H1 (cell line): ENCODE data around the gene KREMEN1. TPM values are rescaled to one million over a fixed set of nuclear protein-coding genes. Genes with fewer than 3 reads are reported as not detected.
A peak's percentile ranks its signal among the peaks of the same experiment; 100 is the strongest.

Experiments
- CTCF ChIA-PET: fragments of 300-600 bp; sonication (Branson Sonifier 250); formaldehyde crosslinking; loops from one replicate; lab custom pipeline; 2021; ENCODE audit not compliant: partially characterized antibody; lab: Charles Lee
- POLR2A ChIA-PET: fragments of 300-600 bp; sonication (Branson Sonifier 250); formaldehyde crosslinking; loops from one replicate; lab custom pipeline; 2021; ENCODE audit warnings: inconsistent platforms; ENCODE audit not compliant: partially characterized antibody; lab: Charles Lee
- DNase-seq, 2 experiments: peaks; one replicate each; pipeline versions ENCODE4 v3.0.0 to v3.0.0-alpha.2; 2010 to 2022; ENCODE audit warnings: low spot score in 2 of 2, low read depth in 1 of 2, mixed read lengths in 1 of 2
- FAIRE-seq: peaks from 2 replicates; lab custom pipeline; 2011; peaks lifted over from hg19 to GRCh38; lab: Jason Lieb, UNC
- H2AFZ ChIP-seq: 2 replicates; pipeline ENCODE4 v1.8.1; 2012; ENCODE audit warnings: low read length, inconsistent platforms
- H2AK5ac ChIP-seq: 2 replicates; pipeline ENCODE4 v1.6.1; 2013; ENCODE audit warnings: low read depth, low read length
- H2BK120ac ChIP-seq: replicated peaks from 2 replicates; pipeline ENCODE3; 2013; ENCODE audit warnings: low read depth, low read length, inconsistent platforms
- H2BK12ac ChIP-seq: 2 replicates; pipeline ENCODE4 v1.6.1; 2013; ENCODE audit warnings: low read depth, low read length
- H2BK15ac ChIP-seq: 2 replicates; pipeline ENCODE4 v1.6.1; 2013; ENCODE audit warnings: low read length
- H2BK20ac ChIP-seq: 2 replicates; pipeline ENCODE4 v1.6.1; 2013; ENCODE audit warnings: low read length
- H2BK5ac ChIP-seq: 2 replicates; pipeline ENCODE4 v1.6.1; 2013; ENCODE audit warnings: low read depth, low read length
- H3K14ac ChIP-seq: 2 replicates; pipeline ENCODE4 v1.6.1; 2013; ENCODE audit warnings: inconsistent platforms; ENCODE audit not compliant: insufficient read length
- H3K18ac ChIP-seq: 2 replicates; pipeline ENCODE4 v1.6.1; 2013; ENCODE audit warnings: low read length; ENCODE audit errors: extremely low read depth
- H3K23ac ChIP-seq: 2 replicates; pipeline ENCODE4 v1.6.1; 2013; ENCODE audit warnings: inconsistent platforms; ENCODE audit not compliant: insufficient read length
- H3K23me2 ChIP-seq: 2 replicates; pipeline ENCODE4 v1.6.1; 2013; ENCODE audit warnings: low read depth, low read length
- H3K27ac ChIP-seq: 2 replicates; pipeline ENCODE4 v1.6.1; 2011; ENCODE audit warnings: low read depth, low read length, inconsistent platforms
- H3K27me3 ChIP-seq, 4 experiments: replicated peaks in 1 of 4; 1 replicate in 1 of 4; 2 replicates in 3 of 4; pipeline versions ENCODE4 v1.6.1 to v1.8.1; 2011 to 2013; ENCODE audit warnings: low read length in 3 of 4, mild to moderate bottlenecking in 3 of 4, inconsistent platforms in 2 of 4, mixed read lengths in 2 of 4, moderate library complexity in 1 of 4; ENCODE audit not compliant: control insufficient read depth in 3 of 4, insufficient read depth in 3 of 4; ENCODE audit errors: extremely low read depth in 1 of 4
- H3K36me3 ChIP-seq, 4 experiments: 2 replicates each; pipeline versions ENCODE4 v1.6.1 to v1.8.1; 2011 to 2013; ENCODE audit warnings: mild to moderate bottlenecking in 4 of 4, low read length in 3 of 4, moderate library complexity in 2 of 4, control low read depth in 1 of 4, inconsistent platforms in 1 of 4; ENCODE audit not compliant: insufficient read depth in 4 of 4, control insufficient read depth in 2 of 4
- H3K4ac ChIP-seq: replicated peaks from 2 replicates; pipeline ENCODE3; 2013; ENCODE audit warnings: low read length, low read depth, mixed read lengths, inconsistent platforms; ENCODE audit not compliant: insufficient read length
- H3K4me1 ChIP-seq, 4 experiments: replicated peaks in 1 of 4; 1 replicate in 1 of 4; 2 replicates in 3 of 4; pipeline versions ENCODE4 v1.6.1 to v1.8.1; 2011 to 2013; ENCODE audit warnings: low read length in 3 of 4, inconsistent platforms in 2 of 4, mixed read lengths in 1 of 4; ENCODE audit not compliant: insufficient read depth in 4 of 4, control insufficient read depth in 3 of 4
- H3K4me2 ChIP-seq, 2 experiments: 2 replicates each; pipeline versions ENCODE4 v1.6.1 to v1.8.1; 2011 to 2013; ENCODE audit warnings: low read depth in 2 of 2, low read length in 2 of 2, control low read depth in 1 of 2, inconsistent platforms in 1 of 2, mild to moderate bottlenecking in 1 of 2; ENCODE audit not compliant: insufficient read depth in 1 of 2
- H3K4me3 ChIP-seq, 4 experiments: fragments of 200-600, 300-600 bp in 1 of 4; sonication (generic), shearing (Covaris generic), sonication (Bioruptor Twin) in 1 of 4; 2 replicates each; pipeline versions ENCODE4 v1.5.1 to v1.8.1; 2011 to 2016; ENCODE audit warnings: low read length in 4 of 4, low read depth in 3 of 4, control low read depth in 2 of 4, inconsistent platforms in 2 of 4, mild to moderate bottlenecking in 2 of 4, mixed read lengths in 1 of 4, moderate library complexity in 1 of 4; ENCODE audit not compliant: insufficient read depth in 2 of 4; ENCODE audit errors: extremely low read depth in 1 of 4
- H3K56ac ChIP-seq: replicated peaks from 2 replicates; pipeline ENCODE3; 2013; ENCODE audit warnings: low read depth, mild to moderate bottlenecking, mixed read lengths, low read length, inconsistent platforms; ENCODE audit not compliant: insufficient read length
- H3K79me1 ChIP-seq: 2 replicates; pipeline ENCODE4 v1.6.1; 2013; ENCODE audit warnings: low read depth, low read length, control low read depth
- H3K79me2 ChIP-seq, 2 experiments: 2 replicates each; pipeline versions ENCODE4 v1.6.1 to v1.8.1; 2012 to 2013; ENCODE audit warnings: low read length in 2 of 2, mild to moderate bottlenecking in 2 of 2, inconsistent platforms in 1 of 2; ENCODE audit not compliant: insufficient read depth in 2 of 2, control insufficient read depth in 1 of 2
- H3K9ac ChIP-seq, 4 experiments: replicated peaks in 1 of 4; 1 replicate in 1 of 4; 2 replicates in 3 of 4; pipeline versions ENCODE4 v1.6.1 to v1.8.1; 2011 to 2013; ENCODE audit warnings: low read depth in 3 of 4, low read length in 3 of 4, control low read depth in 2 of 4, mild to moderate bottlenecking in 2 of 4, moderate library complexity in 2 of 4, inconsistent platforms in 1 of 4; ENCODE audit errors: extremely low read depth in 1 of 4
- H3K9me3 ChIP-seq, 2 experiments: 2 replicates each; pipeline versions ENCODE4 v1.6.1 to v1.8.1; 2012 to 2013; ENCODE audit warnings: mild to moderate bottlenecking in 2 of 2, moderate library complexity in 2 of 2, control low read depth in 1 of 2, inconsistent platforms in 1 of 2, low read depth in 1 of 2, low read length in 1 of 2, mixed read lengths in 1 of 2; ENCODE audit not compliant: insufficient read depth in 2 of 2
- H4K20me1 ChIP-seq, 2 experiments: replicated peaks in 1 of 2; 2 replicates each; pipeline versions ENCODE3 to v1.8.1; 2011 to 2013; ENCODE audit warnings: inconsistent platforms in 2 of 2, low read length in 2 of 2, mild to moderate bottlenecking in 1 of 2; ENCODE audit not compliant: insufficient read depth in 2 of 2, control insufficient read depth in 1 of 2
- H4K5ac ChIP-seq: 2 replicates; pipeline ENCODE4 v1.6.1; 2013; ENCODE audit warnings: low read length, low read depth, mixed read lengths, inconsistent platforms; ENCODE audit not compliant: insufficient read length
- H4K8ac ChIP-seq: 2 replicates; pipeline ENCODE4 v1.8.0; 2013; ENCODE audit warnings: mild to moderate bottlenecking, moderate library complexity, low read length, inconsistent platforms; ENCODE audit not compliant: insufficient read depth; ENCODE audit errors: extremely low read depth
- H4K91ac ChIP-seq: replicated peaks from 2 replicates; pipeline ENCODE3; 2013; ENCODE audit warnings: low read length, mixed read lengths, inconsistent platforms; ENCODE audit not compliant: insufficient read length
- ASH2L ChIP-seq: fragments of 200-600, 300-600 bp; sonication (generic); IDR thresholded peaks from one replicate; pipeline ENCODE4 v1.7.1; 2017; ENCODE audit warnings: low read length
- E2F6 ChIP-seq: IDR thresholded peaks from 2 replicates; pipeline ENCODE4 v1.6.1; 2012; ENCODE audit warnings: inconsistent platforms
- FOSL1 ChIP-seq: IDR thresholded peaks from 2 replicates; pipeline ENCODE4 v1.6.1; 2011; ENCODE audit warnings: mild to moderate bottlenecking, low read depth, low read length, moderate library complexity; ENCODE audit not compliant: insufficient read depth
- JUND ChIP-seq: IDR thresholded peaks from 2 replicates; pipeline ENCODE4 v1.6.1; 2011; ENCODE audit warnings: mild to moderate bottlenecking, improper control_type of control experiment, low read length
- KDM4A ChIP-seq: IDR thresholded peaks from one replicate; pipeline ENCODE4 v1.7.1; 2012; ENCODE audit warnings: low read depth, mild to moderate bottlenecking, moderate library complexity, low read length, inconsistent platforms; ENCODE audit not compliant: severe bottlenecking
- NANOG ChIP-seq: IDR thresholded peaks from 2 replicates; pipeline ENCODE4 v1.6.1; 2011; ENCODE audit warnings: low read length, low read depth, mild to moderate bottlenecking, inconsistent platforms; ENCODE audit not compliant: insufficient read depth, poor library complexity, severe bottlenecking
- PHF8 ChIP-seq: fragments of 200-600 bp; sonication (generic); conservative IDR thresholded peaks from 2 replicates; pipeline ENCODE4 v1.7.1; 2012; ENCODE audit warnings: low read depth, mild to moderate bottlenecking, inconsistent platforms, low read length, moderate library complexity
- TBP ChIP-seq: IDR thresholded peaks from 2 replicates; pipeline ENCODE4 v1.6.1; 2011; ENCODE audit warnings: low read depth, low read length, improper control_type of control experiment
- WGBS, 2 experiments: shearing (Covaris generic) in 1 of 2; methylation state at CpG; one replicate each; pipeline versions ENCODE4 v1.1.6 to v1.1.7; 2013 to 2015; ENCODE audit warnings: low lambda C conversion rate in 2 of 2, mixed read lengths in 2 of 2, inconsistent platforms in 1 of 2, low coverage in 1 of 2, missing lambda C conversion rate in 1 of 2; ENCODE audit not compliant: insufficient replicate concordance in 2 of 2, insufficient coverage in 1 of 2, insufficient read length in 1 of 2; ENCODE audit errors: extremely low coverage in 1 of 2, missing lambda C conversion rate in 1 of 2; 5-methylcytosine and 5-hydroxymethylcytosine counted together
- polyA plus RNA-seq, 7 experiments: library from polyadenylated mRNA; depleted of rRNA in 3 of 7; stranded (reverse) in 5 of 7; unstranded in 2 of 7; fragments of >200 nt in 5 of 7; fragments of 200-250 nt in 2 of 7; gene quantifications; 1 replicate in 5 of 7; 2 replicates in 1 of 7; 4 replicates in 1 of 7; pipeline versions ENCODE4 v1.2.1 to v1.2.3, GENCODE V29; 2011 to 2013; ENCODE audit warnings: missing spikeins in 2 of 7, mixed read lengths in 2 of 7
- total RNA-seq: library from RNA; stranded (reverse); fragmentation: NEBNext Ultra II Directional; extraction: Animal tissue kit (Norgen Biotek cat#: 25700); gene quantifications from 2 replicates; pipeline ENCODE4 v1.2.1, GENCODE V29; 2021

Gene KREMEN1
- total and polyA plus RNA-seq, 2 of the 8 experiments (the other 6 are each of a cell fraction or from before 2014, with no cell fraction given): 2.1 to 3.2 TPM

- Histone ChIP-seq H4K20me1 (no peaks in the 10 kb centered on the region), H3K18ac (peak within 1 kb of the TSS; percentile 96), H4K91ac (peak within 1 kb of the TSS; percentile 58), H3K79me2 (no peaks in the 10 kb centered on the region), H3K56ac (no peak within 1 kb of the TSS), H4K8ac (peak within 1 kb of the TSS; percentile 84), H3K9ac (peak within 1 kb of the TSS in 3 of 4 experiments; percentile 35 to 73 (median 53); a peak in 4 of 7 replicates), H2BK120ac (no peak within 1 kb of the TSS), H3K14ac (no peak within 1 kb of the TSS), H4K5ac (no peak within 1 kb of the TSS), H2AFZ (peak within 1 kb of the TSS; percentile 73; the same call in 1 of the 2 replicates), H2BK5ac (no peak within 1 kb of the TSS), H3K79me1 (no peaks in the 10 kb centered on the region), H3K27me3 (peaks cover 0 to 12% (median 3%) of the 10 kb centered on the region in 4 experiments; a peak in 5 of 7 replicates), H3K9me3 (no peaks in the 10 kb centered on the region), H2BK15ac (peak within 1 kb of the TSS; percentile 94; the same call in 1 of the 2 replicates), H3K27ac (no peak within 1 kb of the TSS), H3K23ac (no peak within 1 kb of the TSS), H2BK20ac (no peak within 1 kb of the TSS), H3K4me1 (peaks cover 3 to 24% (median 7%) of the 10 kb centered on the region in 4 experiments), H2AK5ac (peak within 1 kb of the TSS; percentile 88), H3K4ac (no peak within 1 kb of the TSS), H3K36me3 (no peaks in the 10 kb centered on the region), H3K4me3 (peak within 1 kb of the TSS; percentile 49 to 81 (median 58)), H3K23me2 (peaks cover 4% of the 10 kb centered on the region; the same call in 1 of the 2 replicates), H3K4me2 (peak within 1 kb of the TSS; percentile 63 to 89), H2BK12ac (0 out of 2 replicates have a peak within 1 kb of the TSS, but pooled peaks have one; percentile 27)
- ChIA-PET POLR2A (interaction anchor here (1.0 to 3.5 kb wide), 11 partner anchors 15 to 151 kb away, joined by 3 to 11 read pairs (median 5); partner anchors contain the start of genes EWSR1 and RHBDD3), CTCF (interaction anchor here (0.6 to 6.7 kb wide), 12 partner anchors 9 to 344 kb away, joined by 3 to 84 read pairs (median 4); no protein-coding TSS in a partner anchor)
- peak in 1 of 2 experiments; percentile 77 for DNase-seq
- 20% methylated on average over 14 of the region's 90 CpGs; no CpG with 5 or more reads in 1 of the 2 experiments for WGBS, 2 experiments
- FAIRE-seq: no peak
- TF ChIP-seq TBP: 0 out of 2 replicates have a peak, but pooled peaks have one; percentile 10
- peak; percentile 66 for TF ChIP-seq PHF8
- peak; percentile 92 for TF ChIP-seq KDM4A
- no peak for TF ChIP-seq FOSL1
- peak; percentile 40; the same call in 1 of the 2 replicates for TF ChIP-seq E2F6
- peak; percentile 45 for TF ChIP-seq ASH2L
- no peak for TF ChIP-seq NANOG
- TF ChIP-seq JUND: no peak
Measured at GRCh38 chr22:29205594-29206371, 132.9 kb downstream of the KREMEN1 start, which contains the start of gene EMID1. EMID1 (plus strand) TSS chr22:29205896; CDS start chr22:29206039, 143 bp downstream.
